K562 (cell line): ENCODE measurements around the gene TSPAN11. TPM values are rescaled to one million over a fixed set of nuclear protein-coding genes. Genes with fewer than 3 reads are reported as not detected.

ENCODE experiments used
- ATAC-seq: fragments of 200-7000 bp; cut with Tn5 transposase; 3 replicates; pipeline ENCODE4 v1.9.1; 2020; ENCODE audit warnings: moderate library complexity
- BruUV-seq: library from RNA; stranded (reverse); fragments of 400-500 nt; replicated peaks from 2 replicates; lab custom pipeline; 2021; lab: Mats Ljungman, UMichigan
- CTCF ChIA-PET: fragments of 300-600 bp; formaldehyde crosslinking; extraction: SDS; loops from one replicate; lab custom pipeline; 2021; ENCODE audit warnings: low intra/inter-chr PET ratio; lab: Yijun Ruan, JAX
- POLR2A ChIA-PET: fragments of 300-600, 350-650 bp; sonication (Branson Sonifier 250); formaldehyde crosslinking; extraction: SDS; loops from one replicate; lab custom pipeline; 2021; ENCODE audit warnings: antibody characterized with exemption, inconsistent platforms; lab: Yijun Ruan, JAX
- DNase-seq, 4 experiments: peaks; one replicate each; pipeline versions ENCODE4 v3.0.0 to v3.0.0-alpha.2; 2011 to 2018; ENCODE audit warnings: low spot score in 3 of 4, mixed read lengths in 3 of 4; ENCODE audit errors: extremely low read depth in 1 of 4
- FAIRE-seq: peaks from 2 replicates; lab custom pipeline; 2011; peaks lifted over from hg19 to GRCh38; lab: Jason Lieb, UNC
- H2AFZ ChIP-seq: 2 replicates; pipeline ENCODE4 v1.6.0; 2011; ENCODE audit warnings: low read depth, low read length, control low read depth, inconsistent platforms
- H3K27ac ChIP-seq: fragments of 200-600 bp; 3 replicates; pipeline ENCODE4 v1.8.0; 2011; ENCODE audit warnings: low read depth, mild to moderate bottlenecking, control low read depth, inconsistent platforms, low read length, moderate library complexity, mixed read lengths; ENCODE audit errors: extremely low read depth
- H3K27me3 ChIP-seq, 2 experiments: fragments of 300-600 bp in 1 of 2; 2 replicates in 1 of 2; 3 replicates in 1 of 2; pipeline versions ENCODE4 v1.6.0 to v1.8.0; 2011; ENCODE audit warnings: inconsistent platforms in 2 of 2, low read length in 2 of 2, mild to moderate bottlenecking in 1 of 2, mixed read lengths in 1 of 2, moderate library complexity in 1 of 2; ENCODE audit not compliant: control insufficient read depth in 2 of 2, insufficient read depth in 2 of 2
- H3K36me3 ChIP-seq: fragments of 300-600 bp; 3 replicates; pipeline ENCODE4 v1.8.0; 2011; ENCODE audit warnings: mild to moderate bottlenecking, low read length, inconsistent platforms; ENCODE audit not compliant: control insufficient read depth, insufficient read depth
- H3K4me1 ChIP-seq, 2 experiments: fragments of 200-600 bp in 1 of 2; replicated peaks in 1 of 2; 2 replicates in 1 of 2; 3 replicates in 1 of 2; pipeline versions ENCODE4 v1.5.1 to v1.8.0; 2011; ENCODE audit warnings: inconsistent platforms in 2 of 2, low read length in 2 of 2, mild to moderate bottlenecking in 1 of 2, mixed read lengths in 1 of 2, moderate library complexity in 1 of 2; ENCODE audit not compliant: control insufficient read depth in 2 of 2, insufficient read depth in 2 of 2
- H3K4me2 ChIP-seq: 2 replicates; pipeline ENCODE4 v1.6.1; 2011; ENCODE audit warnings: low read length, control low read depth, inconsistent platforms, mixed read lengths; ENCODE audit not compliant: insufficient read depth
- H3K4me3 ChIP-seq: fragments of 200-600 bp; sonication (generic), shearing (Covaris generic); 2 replicates; pipeline ENCODE4 v1.5.1; 2016; ENCODE audit warnings: control low read depth, inconsistent platforms
- H3K79me2 ChIP-seq: fragments of 200-600 bp; 3 replicates; pipeline ENCODE4 v1.8.0; 2011; ENCODE audit warnings: low read length, inconsistent platforms; ENCODE audit not compliant: control insufficient read depth, insufficient read depth
- H3K9ac ChIP-seq, 2 experiments: 2 replicates each; pipeline versions ENCODE4 v1.6.0 to v1.6.1; 2011; ENCODE audit warnings: low read depth in 2 of 2, low read length in 2 of 2, control low read depth in 1 of 2, inconsistent platforms in 1 of 2, mild to moderate bottlenecking in 1 of 2, mixed read lengths in 1 of 2; ENCODE audit not compliant: insufficient read depth in 1 of 2
- H3K9me1 ChIP-seq: one replicate; pipeline ENCODE4 v1.6.0; 2011; ENCODE audit warnings: inconsistent platforms, mild to moderate bottlenecking, low read length, moderate library complexity; ENCODE audit not compliant: control insufficient read depth, insufficient read depth
- H3K9me3 ChIP-seq: replicated peaks from 2 replicates; pipeline ENCODE4 v1.5.1; 2011; ENCODE audit warnings: low read depth, low read length, inconsistent platforms; ENCODE audit not compliant: control insufficient read depth, insufficient read depth
- H4K20me1 ChIP-seq: replicated peaks from 2 replicates; pipeline ENCODE4 v1.6.1; 2011; ENCODE audit warnings: low read length, inconsistent platforms, mixed read lengths; ENCODE audit not compliant: control insufficient read depth, insufficient read depth
- FIP1L1 ChIP-seq: fragments of 200-400 bp; formaldehyde crosslinking; IDR thresholded peaks from 2 replicates; pipeline ENCODE4 v1.6.1; 2018; ENCODE audit warnings: mild to moderate bottlenecking, low read depth, low read length; ENCODE audit not compliant: poor library complexity, severe bottlenecking
- KDM1A ChIP-seq, 2 experiments: fragments of 450-650 bp; IDR thresholded peaks; 2 replicates each; pipeline ENCODE4 v1.6.1; 2016; ENCODE audit warnings: mild to moderate bottlenecking in 2 of 2
- KLF6 ChIP-seq: fragments of 250-450 bp; sonication (Bioruptor Pico); IDR thresholded peaks from 2 replicates; pipeline ENCODE4 v1.4.0; 2020; ENCODE audit warnings: mild to moderate bottlenecking, moderate library complexity, borderline replicate concordance
- SMARCC2 ChIP-seq: fragments of 450-650 bp; IDR thresholded peaks from 2 replicates; pipeline ENCODE4 v1.6.1; 2017; ENCODE audit warnings: antibody characterized with exemption, moderate library complexity, mild to moderate bottlenecking, low read depth
- TCF7 ChIP-seq: sonication (generic); IDR thresholded peaks from 2 replicates; pipeline ENCODE4 v1.6.1; 2016; ENCODE audit warnings: antibody characterized with exemption, borderline replicate concordance
- ZC3H8 ChIP-seq: fragments of 450-650 bp; IDR thresholded peaks from 2 replicates; pipeline ENCODE4 v1.6.1; 2017
- ZNF174 ChIP-seq: fragments of 250-450 bp; sonication (Bioruptor Pico); IDR thresholded peaks from 2 replicates; pipeline ENCODE4 v1.4.0; 2020; ENCODE audit warnings: mild to moderate bottlenecking
- ZNF212 ChIP-seq: fragments of 450-650 bp; formaldehyde crosslinking; IDR thresholded peaks from 2 replicates; pipeline ENCODE4 v1.4.0; 2020; ENCODE audit warnings: mild to moderate bottlenecking
- ZNF316 ChIP-seq: fragments of 450-650 bp; IDR thresholded peaks from 2 replicates; pipeline ENCODE4 v1.6.1; 2016
- WGBS: fragments of 100-300 bp; shearing (Covaris generic); methylation state at CpG from one replicate; pipeline ENCODE4 v1.1.6; 2016; ENCODE audit warnings: low coverage, mixed read lengths; ENCODE audit not compliant: insufficient coverage; ENCODE audit errors: missing lambda C conversion rate; 5-methylcytosine and 5-hydroxymethylcytosine counted together
- in situ Hi-C: fragments of 300-500 bp; cut with MboI; formaldehyde crosslinking; loops from 4 replicates; pipeline ENCODE4 v1.15.0; 2018; ENCODE audit warnings: inconsistent platforms, mixed read lengths
- intact Hi-C: fragments of 100-400 bp; cut with micrococcal nuclease; formaldehyde crosslinking; loops from 2 replicates; pipeline ENCODE4 v1.14.2; 2022
- polyA plus RNA-seq, 8 experiments: library from polyadenylated mRNA; depleted of rRNA in 4 of 8; stranded (reverse) in 5 of 8; unstranded in 3 of 8; fragments of >200 nt; fragmentation: Nextera tagmentation in 2 of 8; fragmentation: Illumina TruSeq in 1 of 8; extraction: Ambion mirVana in 2 of 8; extraction: Trizol in 1 of 8; gene quantifications; 2 replicates each; pipeline versions ENCODE4 v1.2.1 to v1.2.3, GENCODE V29; 2011 to 2014; ENCODE audit warnings: inconsistent platforms in 1 of 8, missing spikeins in 1 of 8
- total RNA-seq, 7 experiments: library from RNA; depleted of rRNA in 6 of 7; stranded (reverse); fragments of >200 nt in 6 of 7; fragmentation: Illumina TruSeq in 2 of 7; extraction: Trizol in 2 of 7; gene quantifications; 2 replicates each; pipeline versions ENCODE4 v1.2.1 to v1.2.3, GENCODE V29; 2011 to 2021; ENCODE audit warnings: low replicate concordance in 1 of 7
- TF ChIP-seq, protein P1 (sequence below): sonication (generic); formaldehyde crosslinking; IDR thresholded peaks from 2 replicates; pipeline ENCODE4 v1.8.1; 2023; ENCODE audit warnings: mild to moderate bottlenecking, missing genetic modification reagents

The TSPAN11 gene
- total and polyA plus RNA-seq, 9 of the 15 experiments (the other 6 are each of a cell fraction or from before 2014, with no cell fraction given), result not detected

DNA sequence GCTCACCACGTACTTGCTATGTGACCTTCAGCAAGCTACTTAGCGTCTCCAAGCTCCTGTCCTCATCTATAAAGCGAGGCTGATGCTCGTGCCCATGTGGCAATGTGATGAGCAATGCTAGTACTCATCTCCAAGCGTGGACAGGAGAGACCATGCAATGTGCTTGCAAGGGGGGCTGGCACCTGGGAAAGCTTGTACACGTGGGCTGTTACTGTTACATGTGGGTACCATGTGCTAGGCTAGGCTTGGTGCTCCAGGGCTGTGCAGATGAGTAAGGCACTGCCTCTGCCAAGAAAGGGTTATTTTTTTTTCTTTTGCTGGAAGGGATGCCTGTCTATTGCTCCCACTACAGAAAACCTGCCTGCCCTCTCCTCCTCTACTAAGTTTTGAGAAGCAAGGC lies 46.6 kb downstream of the TSPAN11 start:
- Histone ChIP-seq H3K4me1 (no peaks in the 10 kb centered on the region), H3K36me3 (no peaks in the 10 kb centered on the region), H2AFZ (no peak overlapping the region), H3K79me2 (no peaks in the 10 kb centered on the region), H3K9ac (no peak overlapping the region), H3K4me2 (no peak overlapping the region), H3K9me1 (no peaks in the 10 kb centered on the region), H3K27ac (no peak overlapping the region), H4K20me1 (no peaks in the 10 kb centered on the region), H3K9me3 (no peaks in the 10 kb centered on the region), H3K4me3 (no peak overlapping the region), H3K27me3 (peaks cover 7 to 78% of the 10 kb centered on the region in 2 experiments; a peak in 4 of 5 replicates)
- ChIA-PET POLR2A (interaction anchor here (0.6 kb wide), 2 partner anchors 25 to 1463 kb away, joined by 3 to 4 read pairs; no protein-coding TSS in a partner anchor), CTCF (no interaction called here)
- BruUV-seq, result no TSS peak
- in situ Hi-C loops, result no loop called here
- 0% methylated on average over 6 of the region's 6 CpGs for WGBS
- FAIRE-seq (no peak), DNase-seq (no peak), ATAC-seq (no peak)
- intact Hi-C loops, result no loop called here
- TF ChIP-seq KDM1A (IDR thresholded peaks at IDR 0.05), result no peak

DNA sequence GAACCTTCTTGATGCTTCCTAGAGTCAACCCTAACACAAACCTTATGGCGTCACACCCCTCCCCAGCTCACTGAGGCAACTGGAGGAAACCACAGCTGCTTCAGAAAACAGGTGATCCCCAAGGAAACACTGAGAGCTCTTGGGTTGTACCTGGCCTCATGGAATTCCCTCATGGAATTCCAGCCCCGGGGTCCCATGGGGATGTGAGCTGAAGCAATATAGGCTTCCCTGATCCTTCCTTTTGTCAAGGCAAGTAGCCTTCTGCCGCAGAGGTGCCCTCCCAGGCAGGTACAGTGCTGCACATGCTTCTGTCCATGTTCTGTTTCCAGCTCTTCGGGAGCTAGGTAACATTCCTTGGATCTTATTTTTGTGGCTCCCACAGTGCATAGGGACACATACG lies 47.3 kb downstream of the TSPAN11 start:
- 0% methylated on average over 5 of the region's 5 CpGs for WGBS
- H3K4me2 ChIP-seq, result no peak overlapping the region
- POLR2A ChIA-PET, result no interaction called here
- no peak overlapping the region for H3K9ac ChIP-seq
- no peaks in the 10 kb centered on the region for H3K9me1 ChIP-seq
- H3K9me3 ChIP-seq, result no peaks in the 10 kb centered on the region
- intact Hi-C loops (no loop called here), in situ Hi-C loops (no loop called here)
- no peaks in the 10 kb centered on the region for H3K36me3 ChIP-seq
- no peak overlapping the region for H2AFZ ChIP-seq
- peaks cover 11 to 79% of the 10 kb centered on the region in 2 experiments; a peak in 4 of 5 replicates for H3K27me3 ChIP-seq
- ATAC-seq (no peak), DNase-seq (no peak), FAIRE-seq (no peak)
- no peak overlapping the region for H3K4me3 ChIP-seq
- no peaks in the 10 kb centered on the region for H3K79me2 ChIP-seq
- H3K27ac ChIP-seq, result no peak overlapping the region
- no peaks in the 10 kb centered on the region for H4K20me1 ChIP-seq
- H3K4me1 ChIP-seq, result no peaks in the 10 kb centered on the region
- CTCF ChIA-PET, result no interaction called here
- BruUV-seq, result no TSS peak
- TF ChIP-seq ZNF316 (no peak), ZNF212 (CRISPR knock-in tag) (no peak), KLF6 (no peak), SMARCC2 (no peak), TCF7 (no peak), ZNF174 (CRISPR knock-in tag) (no peak), ZC3H8 (no peak), FIP1L1 (no peak)
- TF ChIP-seq, protein P1, sequence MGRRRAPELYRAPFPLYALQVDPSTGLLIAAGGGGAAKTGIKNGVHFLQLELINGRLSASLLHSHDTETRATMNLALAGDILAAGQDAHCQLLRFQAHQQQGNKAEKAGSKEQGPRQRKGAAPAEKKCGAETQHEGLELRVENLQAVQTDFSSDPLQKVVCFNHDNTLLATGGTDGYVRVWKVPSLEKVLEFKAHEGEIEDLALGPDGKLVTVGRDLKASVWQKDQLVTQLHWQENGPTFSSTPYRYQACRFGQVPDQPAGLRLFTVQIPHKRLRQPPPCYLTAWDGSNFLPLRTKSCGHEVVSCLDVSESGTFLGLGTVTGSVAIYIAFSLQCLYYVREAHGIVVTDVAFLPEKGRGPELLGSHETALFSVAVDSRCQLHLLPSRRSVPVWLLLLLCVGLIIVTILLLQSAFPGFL (CRISPR knock-in tag), result no peak
